GM23338 (cell line): ENCODE data around the gene PFKM. TPM values are rescaled to one million over a fixed set of nuclear protein-coding genes. Genes with fewer than 3 reads are reported as not detected.

Experiments
- ATAC-seq: fragments of 200-7000 bp; cut with Tn5 transposase; 3 replicates; pipeline ENCODE4 v1.9.1; 2020
- DNase-seq: peaks from one replicate; pipeline ENCODE4 v3.0.0-alpha.2; 2015; ENCODE audit warnings: low spot score
- H2AFZ ChIP-seq: fragments of 200-600 bp; sonication (generic); 2 replicates; pipeline ENCODE4 v1.8.0; 2016; ENCODE audit warnings: antibody characterized with exemption, mild to moderate bottlenecking, moderate library complexity
- H3F3A ChIP-seq: fragments of 200-600 bp; sonication (generic); replicated peaks from 2 replicates; pipeline ENCODE4 v1.8.0; 2017; ENCODE audit warnings: antibody characterized with exemption, mixed run types, low read depth
- H3K27ac ChIP-seq: fragments of 200-600 bp; sonication (generic); 2 replicates; pipeline ENCODE4 v1.6.1; 2016; ENCODE audit warnings: low read depth
- H3K27me3 ChIP-seq: fragments of 200-600 bp; sonication (generic); 2 replicates; pipeline ENCODE4 v1.8.0; 2016; ENCODE audit warnings: mild to moderate bottlenecking, mixed run types, moderate library complexity; ENCODE audit not compliant: insufficient read depth
- H3K36me3 ChIP-seq: fragments of 200-600 bp; sonication (generic); 2 replicates; pipeline ENCODE4 v1.8.0; 2016; ENCODE audit warnings: mild to moderate bottlenecking; ENCODE audit not compliant: insufficient read depth
- H3K4me1 ChIP-seq: fragments of 200-600 bp; sonication (generic); 2 replicates; pipeline ENCODE4 v1.8.0; 2016; ENCODE audit warnings: mild to moderate bottlenecking, moderate library complexity; ENCODE audit not compliant: insufficient read depth
- H3K4me2 ChIP-seq: fragments of 200-600 bp; sonication (generic); 2 replicates; pipeline ENCODE4 v1.7.1; 2017; ENCODE audit warnings: mixed run types
- H3K4me3 ChIP-seq: fragments of 200-600 bp; sonication (generic); 2 replicates; pipeline ENCODE4 v1.6.1; 2016; ENCODE audit warnings: mixed run types
- H3K79me2 ChIP-seq: fragments of 200-600 bp; sonication (generic); replicated peaks from 2 replicates; pipeline ENCODE4 v1.8.0; 2017; ENCODE audit warnings: mild to moderate bottlenecking; ENCODE audit not compliant: insufficient read depth
- H3K9me2 ChIP-seq: fragments of 200-600 bp; sonication (generic); 2 replicates; pipeline ENCODE4 v1.8.0; 2017; ENCODE audit not compliant: insufficient read depth
- H4K20me1 ChIP-seq: fragments of 200-600 bp; sonication (generic); replicated peaks from 2 replicates; pipeline ENCODE4 v1.8.0; 2017; ENCODE audit warnings: mild to moderate bottlenecking; ENCODE audit not compliant: insufficient read depth
- H3K27ac Mint-ChIP-seq: 2 replicates; pipeline ENCODE4 v1.8.0; 2020; ENCODE audit warnings: inconsistent platforms, mild to moderate bottlenecking, moderate library complexity, mixed read lengths
- H3K27me3 Mint-ChIP-seq: 3 replicates; pipeline ENCODE4 v1.8.0; 2022; ENCODE audit warnings: low read depth, mild to moderate bottlenecking, moderate library complexity, mixed read lengths, inconsistent platforms; ENCODE audit not compliant: insufficient read depth, poor library complexity
- H3K36me3 Mint-ChIP-seq: 3 replicates; pipeline ENCODE4 v1.8.0; 2021; ENCODE audit warnings: low read depth, mild to moderate bottlenecking, inconsistent platforms, moderate library complexity, mixed read lengths
- H3K4me1 Mint-ChIP-seq: 3 replicates; pipeline ENCODE4 v1.8.0; 2020; ENCODE audit warnings: mild to moderate bottlenecking, inconsistent platforms, mixed read lengths
- H3K4me3 Mint-ChIP-seq: 3 replicates; pipeline ENCODE4 v1.8.0; 2021; ENCODE audit warnings: moderate library complexity, mild to moderate bottlenecking, inconsistent platforms, mixed read lengths
- H3K9me3 Mint-ChIP-seq: 3 replicates; pipeline ENCODE4 v1.8.0; 2020; ENCODE audit warnings: moderate library complexity, mild to moderate bottlenecking, inconsistent platforms, mixed read lengths
- CREB1 ChIP-seq: fragments of 250-450 bp; sonication (Bioruptor Pico); IDR thresholded peaks from 2 replicates; pipeline ENCODE4 v1.5.0; 2020; ENCODE audit warnings: low read depth, mild to moderate bottlenecking, moderate library complexity
- CTCF ChIP-seq, 2 experiments: fragments of 200-600 bp in 1 of 2; sonication (generic) in 1 of 2; conservative IDR thresholded peaks; 2 replicates each; pipeline versions ENCODE4 v1.5.1 to v1.6.1; 2016 to 2017; ENCODE audit warnings: antibody characterized with exemption in 2 of 2, low read depth in 2 of 2, mild to moderate bottlenecking in 2 of 2, moderate library complexity in 1 of 2
- ETS1 ChIP-seq: IDR thresholded peaks from 2 replicates; pipeline ENCODE4 v1.6.1; 2016; ENCODE audit warnings: antibody characterized with exemption
- EZH2 ChIP-seq: fragments of 200-600 bp; sonication (generic); IDR thresholded peaks from one replicate; pipeline ENCODE4 v1.8.0; 2017; ENCODE audit warnings: antibody characterized with exemption, mild to moderate bottlenecking, low read depth; ENCODE audit not compliant: unreplicated experiment
- EZH2phosphoT487 ChIP-seq: fragments of 200-600 bp; sonication (generic); IDR thresholded peaks from one replicate; pipeline ENCODE4 v1.8.1; 2018; ENCODE audit warnings: antibody characterized with exemption; ENCODE audit not compliant: unreplicated experiment
- JUNB ChIP-seq: IDR thresholded peaks from one replicate; pipeline ENCODE4 v1.6.1; 2016; ENCODE audit warnings: antibody characterized with exemption; ENCODE audit not compliant: unreplicated experiment
- NANOG ChIP-seq: IDR thresholded peaks from 2 replicates; pipeline ENCODE4 v1.6.1; 2016; ENCODE audit warnings: antibody characterized with exemption, borderline replicate concordance
- POLR2AphosphoS5 ChIP-seq: IDR thresholded peaks from 2 replicates; pipeline ENCODE4 v1.6.1; 2016; ENCODE audit warnings: antibody characterized with exemption, low read depth
- REST ChIP-seq: IDR thresholded peaks from one replicate; pipeline ENCODE4 v1.6.1; 2018; ENCODE audit warnings: antibody characterized with exemption; ENCODE audit not compliant: unreplicated experiment
- STAT1 ChIP-seq: IDR thresholded peaks from one replicate; pipeline ENCODE4 v1.6.1; 2016; ENCODE audit warnings: antibody characterized with exemption; ENCODE audit not compliant: unreplicated experiment
- ZNF114 ChIP-seq: fragments of 250-450 bp; sonication (Bioruptor Pico); IDR thresholded peaks from 2 replicates; pipeline ENCODE4 v1.5.0; 2020; ENCODE audit warnings: mild to moderate bottlenecking, moderate library complexity
- ZNF331 ChIP-seq: fragments of 250-450 bp; sonication (Bioruptor Pico); IDR thresholded peaks from 2 replicates; pipeline ENCODE4 v1.5.0; 2020; ENCODE audit warnings: low read depth, mild to moderate bottlenecking, moderate library complexity
- ZNF462 ChIP-seq: fragments of 250-450 bp; sonication (Bioruptor Pico); IDR thresholded peaks from 2 replicates; pipeline ENCODE4 v1.5.0; 2020; ENCODE audit warnings: mild to moderate bottlenecking, moderate library complexity
- polyA plus RNA-seq: library from polyadenylated mRNA; unstranded; fragments of >200 nt; fragmentation: Nextera tagmentation; extraction: Ambion mirVana; gene quantifications from 2 replicates; pipeline ENCODE4 v1.2.1, GENCODE V29; 2016
- total RNA-seq: library from RNA; depleted of rRNA; stranded (reverse); fragments of >200 nt; shearing (Covaris generic); gene quantifications from 2 replicates; pipeline ENCODE4 v1.2.3, GENCODE V29; 2014

PFKM gene
- total and polyA plus RNA-seq, 2 experiments from 2014 or later = 47.2 to 82.5 TPM

GRCh38 chr12:48109424-48109823, 9.7 kb upstream of the PFKM start:
- Mint-ChIP-seq H3K27me3 (peaks cover 2% of the 10 kb centered on the region), H3K27ac (no peak overlapping the region), H3K4me3 (no peak overlapping the region), H3K9me3 (no peaks in the 10 kb centered on the region), H3K36me3 (peaks cover 3% of the 10 kb centered on the region; the same call in 1 of the 3 replicates), H3K4me1 (peaks cover 11% of the 10 kb centered on the region)
- Histone ChIP-seq H3K36me3 (no peaks in the 10 kb centered on the region), H3K4me3 (no peak overlapping the region), H3K27me3 (peaks cover 20% of the 10 kb centered on the region), H2AFZ (no peak overlapping the region), H3K79me2 (peaks cover 8% of the 10 kb centered on the region), H3K4me2 (no peak overlapping the region), H3K27ac (no peak overlapping the region), H3K4me1 (peaks cover 14% of the 10 kb centered on the region), H3K9me2 (no peaks in the 10 kb centered on the region), H4K20me1 (no peaks in the 10 kb centered on the region), H3F3A (peaks cover 15% of the 10 kb centered on the region)
- DNase-seq (no peak), ATAC-seq (no peak)
- no peak for TF ChIP-seq CTCF (conservative IDR thresholded peaks at IDR 0.05; ENCODE audit: low read depth in 2 of 2)
- TF ChIP-seq ETS1 = no peak
- TF ChIP-seq ZNF114 = no peak
- TF ChIP-seq STAT1 = no peak
- TF ChIP-seq EZH2 = no peak
- TF ChIP-seq NANOG = no peak
- TF ChIP-seq POLR2AphosphoS5 = no peak
- no peak for TF ChIP-seq ZNF331 (CRISPR knock-in tag)
- TF ChIP-seq ZNF462 (CRISPR knock-in tag) = no peak
- no peak for TF ChIP-seq JUNB
- TF ChIP-seq CREB1 (CRISPR knock-in tag) = no peak
- TF ChIP-seq EZH2phosphoT487 = no peak
- no peak for TF ChIP-seq REST
